OCI-LY7 (cell line): ENCODE results near the gene TBXT. TPM values are rescaled to one million over a fixed set of nuclear protein-coding genes. Genes with fewer than 3 reads are reported as not detected.

Experiments used
- BruUV-seq: library from RNA; stranded (reverse); fragments of 400-500 nt; replicated peaks from 2 replicates; lab custom pipeline; 2021; lab: Mats Ljungman, UMichigan
- CTCF ChIA-PET: fragments of 300-600 bp; sonication (Branson Sonifier 250); formaldehyde crosslinking; loops from one replicate; lab custom pipeline; 2022; ENCODE audit warnings: antibody characterized with exemption; ENCODE audit not compliant: unreplicated experiment; lab: Charles Lee
- POLR2A ChIA-PET: fragments of 300-600 bp; sonication (Branson Sonifier 250); formaldehyde crosslinking; loops from one replicate; lab custom pipeline; 2022; ENCODE audit warnings: antibody characterized with exemption; lab: Charles Lee
- DNase-seq: peaks from one replicate; pipeline ENCODE4 v3.0.0-alpha.2; 2015; ENCODE audit warnings: low spot score
- H2AFZ ChIP-seq: fragments of 200-600 bp; sonication (generic), shearing (Covaris generic); 2 replicates; pipeline ENCODE4 v1.6.1; 2014; ENCODE audit warnings: mild to moderate bottlenecking, antibody characterized with exemption, low read length, moderate library complexity
- H3K27ac ChIP-seq: fragments of 200-600 bp; sonication (generic); 2 replicates; pipeline ENCODE4 v1.5.1; 2014; ENCODE audit warnings: mixed run types, low read depth, mild to moderate bottlenecking, moderate library complexity, low read length, inconsistent platforms; ENCODE audit not compliant: poor library complexity, severe bottlenecking
- H3K36me3 ChIP-seq: fragments of 200-600 bp; sonication (generic); 2 replicates; pipeline ENCODE4 v1.6.1; 2014; ENCODE audit warnings: mild to moderate bottlenecking, antibody characterized with exemption, low read length, moderate library complexity, mixed read lengths; ENCODE audit not compliant: insufficient read depth
- H3K4me1 ChIP-seq: fragments of 200-600 bp; sonication (generic); 2 replicates; pipeline ENCODE4 v1.5.1; 2014; ENCODE audit warnings: mild to moderate bottlenecking, low read length; ENCODE audit not compliant: insufficient read depth, poor library complexity, severe bottlenecking
- H3K4me2 ChIP-seq: fragments of 200-600 bp; sonication (generic); 2 replicates; pipeline ENCODE4 v1.6.1; 2014; ENCODE audit warnings: mild to moderate bottlenecking, low read length
- H3K4me3 ChIP-seq: fragments of 200-600 bp; sonication (generic); 2 replicates; pipeline ENCODE4 v1.5.1; 2014; ENCODE audit warnings: mild to moderate bottlenecking, low read depth, low read length; ENCODE audit not compliant: poor library complexity, severe bottlenecking
- H3K79me2 ChIP-seq: fragments of 200-600 bp; sonication (generic); 2 replicates; pipeline ENCODE4 v1.6.1; 2016; ENCODE audit warnings: low read depth, mild to moderate bottlenecking, low read length, moderate library complexity, mixed read lengths; ENCODE audit not compliant: insufficient read depth
- H3K9me2 ChIP-seq: fragments of 200-600 bp; sonication (generic); 2 replicates; pipeline ENCODE4 v1.6.1; 2016; ENCODE audit warnings: mild to moderate bottlenecking, low read length, mixed read lengths; ENCODE audit not compliant: insufficient read depth
- H3K9me3 ChIP-seq: fragments of 200-600 bp; sonication (generic); 2 replicates; pipeline ENCODE4 v1.6.1; 2014; ENCODE audit warnings: mild to moderate bottlenecking, mixed run types, low read length, mixed read lengths
- H4K20me1 ChIP-seq: fragments of 200-600 bp; sonication (generic); 2 replicates; pipeline ENCODE4 v1.6.1; 2014; ENCODE audit warnings: mild to moderate bottlenecking, antibody characterized with exemption, low read length, moderate library complexity, mixed read lengths; ENCODE audit not compliant: insufficient read depth
- CTCF ChIP-seq: fragments of 200-600 bp; sonication (generic); conservative IDR thresholded peaks from 2 replicates; pipeline ENCODE4 v1.5.1; 2014; ENCODE audit warnings: mild to moderate bottlenecking, antibody characterized with exemption, low read length, moderate library complexity, mixed read lengths
- EZH2phosphoT487 ChIP-seq: fragments of 200-600 bp; sonication (generic); IDR thresholded peaks from 2 replicates; pipeline ENCODE4 v1.6.1; 2018; ENCODE audit warnings: low read depth, borderline replicate concordance, mild to moderate bottlenecking, mixed run types, antibody characterized with exemption, low read length, moderate library complexity, mixed read lengths
- intact Hi-C: fragments of 100-400 bp; cut with micrococcal nuclease; formaldehyde crosslinking; loops from one replicate; pipeline ENCODE4 v1.10.0; 2022; ENCODE audit not compliant: unreplicated experiment
- total RNA-seq, 2 experiments: library from RNA; depleted of rRNA in 1 of 2; stranded (reverse); fragments of >200 nt in 1 of 2; shearing (Covaris generic) in 1 of 2; gene quantifications; 2 replicates each; pipeline ENCODE4 v1.2.3, GENCODE V29; 2014 to 2022

Gene TBXT
- total RNA-seq, 2 experiments from 2014 or later = 1.0 to 5.3 TPM

GRCh38 chr6:166204852-166205650 is 37.4 kb upstream of the TBXT start:
- Histone ChIP-seq H3K36me3 (no peaks in the 10 kb centered on the region), H3K27ac (no peak overlapping the region), H3K4me1 (peaks cover 61% of the 10 kb centered on the region), H4K20me1 (no peaks in the 10 kb centered on the region), H3K4me3 (no peak overlapping the region), H2AFZ (peak overlapping the region; percentile 63; the same call in 1 of the 2 replicates), H3K4me2 (peak overlapping the region; percentile 74), H3K9me3 (no peaks in the 10 kb centered on the region), H3K79me2 (no peaks in the 10 kb centered on the region), H3K9me2 (no peaks in the 10 kb centered on the region)
- ChIA-PET CTCF (interaction anchor here (0.5 kb wide), 1 partner anchor 37 kb away, joined by 6 read pairs; no protein-coding TSS in a partner anchor), POLR2A (interaction anchor here (0.6 kb wide), 1 partner anchor 47 kb away, joined by 7 read pairs; no protein-coding TSS in a partner anchor)
- intact Hi-C loops = no loop called here
- peak; percentile 31 for DNase-seq
- no TSS peak for BruUV-seq
- TF ChIP-seq CTCF (peak; percentile 45), EZH2phosphoT487 (no peak)

- H3K4me2 ChIP-seq = peak overlapping the region; percentile 74
- TF ChIP-seq EZH2phosphoT487 (no peak), CTCF (no peak)
- H3K9me2 ChIP-seq = no peaks in the 10 kb centered on the region
- H3K79me2 ChIP-seq = no peaks in the 10 kb centered on the region
- H3K36me3 ChIP-seq = no peaks in the 10 kb centered on the region
- BruUV-seq = no TSS peak
- H3K9me3 ChIP-seq = no peaks in the 10 kb centered on the region
- no peak for DNase-seq
- ChIA-PET POLR2A (no interaction called here), CTCF (no interaction called here)
- H3K4me1 ChIP-seq = peaks cover 64% of the 10 kb centered on the region
- intact Hi-C loops = loop anchor here (2.0 kb wide), 2 partner anchors 25 to 31 kb away; no protein-coding TSS in a partner anchor
- no peaks in the 10 kb centered on the region for H4K20me1 ChIP-seq
- H3K27ac ChIP-seq = peak overlapping the region; percentile 92
- peak overlapping the region; percentile 63 for H2AFZ ChIP-seq
- peak overlapping the region; percentile 28 for H3K4me3 ChIP-seq
Observed at GRCh38 chr6:166203641-166204222, 36.1 kb upstream of the TBXT start.
